SK-N-SH treated with all-trans-retinoic acid at 6 μM for 48 hours (cell line): ENCODE results near the gene SRCAP.

Experiments used
- BACH2 ChIP-seq: fragments of 250-450 bp; sonication (Bioruptor Pico); IDR thresholded peaks from 2 replicates; pipeline ENCODE4 v1.9.0; 2021; ENCODE audit warnings: mild to moderate bottlenecking, borderline replicate concordance
- ESRRG ChIP-seq: fragments of 250-450 bp; sonication (Bioruptor Pico); IDR thresholded peaks from 2 replicates; pipeline ENCODE4 v1.6.1; 2021; ENCODE audit warnings: mild to moderate bottlenecking
- OSR1 ChIP-seq: fragments of 250-450 bp; sonication (Bioruptor Pico); IDR thresholded peaks from 2 replicates; pipeline ENCODE4 v1.8.0; 2022; ENCODE audit warnings: moderate library complexity, mild to moderate bottlenecking, inconsistent platforms
- PPARA ChIP-seq: fragments of 250-450 bp; sonication (Bioruptor Pico); IDR thresholded peaks from 2 replicates; pipeline ENCODE4 v1.5.0; 2020; ENCODE audit warnings: mild to moderate bottlenecking, borderline replicate concordance
- ZFP30 ChIP-seq: fragments of 450-650 bp; formaldehyde crosslinking; IDR thresholded peaks from 2 replicates; pipeline ENCODE4 v1.5.0; 2022; ENCODE audit warnings: mild to moderate bottlenecking, moderate library complexity
- ZNF70 ChIP-seq: fragments of 450-650 bp; formaldehyde crosslinking; IDR thresholded peaks from 2 replicates; pipeline ENCODE4 v1.5.0; 2020; ENCODE audit warnings: mild to moderate bottlenecking, moderate library complexity
- TF ChIP-seq, protein P1 (sequence below): fragments of 250-450 bp; sonication (Bioruptor Pico); IDR thresholded peaks from 2 replicates; pipeline ENCODE4 v1.5.1; 2020; ENCODE audit warnings: low read depth, mild to moderate bottlenecking, moderate library complexity
- TF ChIP-seq, protein P2 (sequence below): fragments of 250-450 bp; sonication (Bioruptor Pico); IDR thresholded peaks from 2 replicates; pipeline ENCODE4 v1.8.0; 2020; ENCODE audit warnings: mild to moderate bottlenecking, moderate library complexity, borderline replicate concordance

DNA sequence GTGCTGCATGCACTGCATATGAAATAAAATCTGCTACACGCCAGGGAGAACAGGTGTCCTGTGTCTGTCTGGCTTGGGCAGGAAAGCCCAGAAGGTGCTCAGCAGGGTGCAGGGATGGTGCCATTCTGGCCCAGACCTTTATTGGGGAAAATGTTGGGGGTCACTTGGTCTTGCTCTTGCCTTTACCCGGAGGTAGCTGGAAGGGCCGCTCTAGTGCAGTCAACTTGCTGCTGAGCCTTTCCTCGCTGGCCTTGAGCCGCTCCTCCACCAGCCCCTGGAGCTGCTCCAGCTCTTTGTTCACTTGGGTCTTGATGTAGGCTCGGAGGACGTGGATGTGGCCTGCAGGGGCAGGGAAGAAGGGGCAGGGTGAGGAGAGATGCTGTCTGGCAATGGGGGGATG is 58.3 kb downstream of the SRCAP start:
- TF ChIP-seq, protein P1, sequence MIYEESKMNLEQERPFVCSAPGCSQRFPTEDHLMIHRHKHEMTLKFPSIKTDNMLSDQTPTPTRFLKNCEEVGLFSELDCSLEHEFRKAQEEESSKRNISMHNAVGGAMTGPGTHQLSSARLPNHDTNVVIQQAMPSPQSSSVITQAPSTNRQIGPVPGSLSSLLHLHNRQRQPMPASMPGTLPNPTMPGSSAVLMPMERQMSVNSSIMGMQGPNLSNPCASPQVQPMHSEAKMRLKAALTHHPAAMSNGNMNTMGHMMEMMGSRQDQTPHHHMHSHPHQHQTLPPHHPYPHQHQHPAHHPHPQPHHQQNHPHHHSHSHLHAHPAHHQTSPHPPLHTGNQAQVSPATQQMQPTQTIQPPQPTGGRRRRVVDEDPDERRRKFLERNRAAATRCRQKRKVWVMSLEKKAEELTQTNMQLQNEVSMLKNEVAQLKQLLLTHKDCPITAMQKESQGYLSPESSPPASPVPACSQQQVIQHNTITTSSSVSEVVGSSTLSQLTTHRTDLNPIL (CRISPR knock-in tag): no peak
- TF ChIP-seq ZFP30 (CRISPR knock-in tag) (no peak), PPARA (CRISPR knock-in tag) (no peak), ESRRG (CRISPR knock-in tag) (no peak), BACH2 (no peak), ZNF70 (CRISPR knock-in tag) (no peak), OSR1 (CRISPR knock-in tag) (no peak)
- TF ChIP-seq, protein P2, sequence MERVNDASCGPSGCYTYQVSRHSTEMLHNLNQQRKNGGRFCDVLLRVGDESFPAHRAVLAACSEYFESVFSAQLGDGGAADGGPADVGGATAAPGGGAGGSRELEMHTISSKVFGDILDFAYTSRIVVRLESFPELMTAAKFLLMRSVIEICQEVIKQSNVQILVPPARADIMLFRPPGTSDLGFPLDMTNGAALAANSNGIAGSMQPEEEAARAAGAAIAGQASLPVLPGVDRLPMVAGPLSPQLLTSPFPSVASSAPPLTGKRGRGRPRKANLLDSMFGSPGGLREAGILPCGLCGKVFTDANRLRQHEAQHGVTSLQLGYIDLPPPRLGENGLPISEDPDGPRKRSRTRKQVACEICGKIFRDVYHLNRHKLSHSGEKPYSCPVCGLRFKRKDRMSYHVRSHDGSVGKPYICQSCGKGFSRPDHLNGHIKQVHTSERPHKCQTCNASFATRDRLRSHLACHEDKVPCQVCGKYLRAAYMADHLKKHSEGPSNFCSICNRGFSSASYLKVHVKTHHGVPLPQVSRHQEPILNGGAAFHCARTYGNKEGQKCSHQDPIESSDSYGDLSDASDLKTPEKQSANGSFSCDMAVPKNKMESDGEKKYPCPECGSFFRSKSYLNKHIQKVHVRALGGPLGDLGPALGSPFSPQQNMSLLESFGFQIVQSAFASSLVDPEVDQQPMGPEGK (CRISPR knock-in tag): no peak
